HL-60 (cell line): ENCODE data around the gene ATRNL1.

Experiments
- DNase-seq, 2 experiments: peaks; one replicate each; pipeline ENCODE4 v3.0.0-alpha.2; 2010 to 2020; ENCODE audit warnings: low read depth in 1 of 2, low spot score in 1 of 2
- H3K27ac ChIP-seq: fragments of 250-450 bp; sonication (Bioruptor Pico); replicated peaks from 2 replicates; pipeline ENCODE4 v1.5.1; 2020; ENCODE audit warnings: mild to moderate bottlenecking, moderate library complexity
- H3K27me3 ChIP-seq: fragments of 250-450 bp; sonication (Bioruptor Pico); 2 replicates; pipeline ENCODE4 v1.5.1; 2021; ENCODE audit warnings: mild to moderate bottlenecking, moderate library complexity; ENCODE audit not compliant: insufficient read depth, poor library complexity, severe bottlenecking
- H3K4me3 ChIP-seq: replicated peaks from 2 replicates; pipeline ENCODE4 v1.5.1; 2011; ENCODE audit warnings: mild to moderate bottlenecking, control low read depth, low read length; ENCODE audit not compliant: insufficient read depth
- GABPA ChIP-seq: IDR thresholded peaks from 2 replicates; pipeline ENCODE4 v1.6.1; 2012; ENCODE audit warnings: low read depth
- POLR2AphosphoS5 ChIP-seq: IDR thresholded peaks from 2 replicates; pipeline ENCODE4 v1.6.1; 2012; ENCODE audit warnings: low read depth
- SPI1 ChIP-seq: IDR thresholded peaks from 2 replicates; pipeline ENCODE4 v1.6.1; 2012; ENCODE audit warnings: low read depth, mild to moderate bottlenecking, borderline replicate concordance
- TF ChIP-seq, protein P1 (sequence below): IDR thresholded peaks from one replicate; pipeline ENCODE4 v1.5.1; 2011; ENCODE audit warnings: low read length, control low read depth, inconsistent platforms; ENCODE audit not compliant: insufficient read depth
- TF ChIP-seq, protein P2 (sequence below): IDR thresholded peaks from 2 replicates; pipeline ENCODE4 v1.6.1; 2012; ENCODE audit warnings: low read depth; ENCODE audit not compliant: insufficient replicate concordance

Gene ATRNL1

DNA sequence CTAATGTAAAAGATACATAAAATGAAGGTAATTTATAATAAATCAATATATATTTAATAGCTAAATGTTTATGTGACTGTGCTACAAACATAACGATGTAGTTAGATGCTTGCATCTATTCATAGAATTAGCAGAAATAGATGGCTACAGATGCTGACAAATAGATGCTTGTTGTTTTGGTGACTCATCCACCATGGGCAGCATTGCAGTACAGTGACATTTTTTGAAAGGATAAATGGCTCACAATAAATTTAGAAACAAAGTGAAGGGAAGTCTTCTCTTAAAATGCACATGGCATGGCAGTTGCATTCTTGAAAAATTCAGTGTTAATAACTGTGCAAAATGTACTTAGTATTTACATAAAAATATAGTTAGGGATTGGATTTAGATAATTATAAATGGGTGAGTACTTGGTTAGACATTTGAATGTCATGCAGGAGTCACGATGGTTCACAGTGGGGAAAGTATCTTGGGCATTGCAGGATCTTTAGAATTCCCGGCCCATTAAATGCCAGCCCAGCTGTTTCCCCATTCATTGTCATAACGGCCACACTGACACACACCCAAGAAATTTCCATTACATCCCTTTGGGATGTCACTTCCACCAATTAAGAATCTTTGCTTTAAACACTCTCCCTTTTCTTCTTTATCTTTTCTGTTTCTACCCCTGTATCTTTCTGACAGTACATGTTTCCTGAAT is 564.1 kb downstream of the ATRNL1 start:
- Histone ChIP-seq H3K27ac (no peak overlapping the region), H3K4me3 (no peak overlapping the region), H3K27me3 (no peaks in the 10 kb centered on the region)
- no peak for DNase-seq
- TF ChIP-seq, protein P1, sequence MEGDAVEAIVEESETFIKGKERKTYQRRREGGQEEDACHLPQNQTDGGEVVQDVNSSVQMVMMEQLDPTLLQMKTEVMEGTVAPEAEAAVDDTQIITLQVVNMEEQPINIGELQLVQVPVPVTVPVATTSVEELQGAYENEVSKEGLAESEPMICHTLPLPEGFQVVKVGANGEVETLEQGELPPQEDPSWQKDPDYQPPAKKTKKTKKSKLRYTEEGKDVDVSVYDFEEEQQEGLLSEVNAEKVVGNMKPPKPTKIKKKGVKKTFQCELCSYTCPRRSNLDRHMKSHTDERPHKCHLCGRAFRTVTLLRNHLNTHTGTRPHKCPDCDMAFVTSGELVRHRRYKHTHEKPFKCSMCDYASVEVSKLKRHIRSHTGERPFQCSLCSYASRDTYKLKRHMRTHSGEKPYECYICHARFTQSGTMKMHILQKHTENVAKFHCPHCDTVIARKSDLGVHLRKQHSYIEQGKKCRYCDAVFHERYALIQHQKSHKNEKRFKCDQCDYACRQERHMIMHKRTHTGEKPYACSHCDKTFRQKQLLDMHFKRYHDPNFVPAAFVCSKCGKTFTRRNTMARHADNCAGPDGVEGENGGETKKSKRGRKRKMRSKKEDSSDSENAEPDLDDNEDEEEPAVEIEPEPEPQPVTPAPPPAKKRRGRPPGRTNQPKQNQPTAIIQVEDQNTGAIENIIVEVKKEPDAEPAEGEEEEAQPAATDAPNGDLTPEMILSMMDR, result no peak
- TF ChIP-seq POLR2AphosphoS5 (no peak), GABPA (no peak), SPI1 (no peak)
- TF ChIP-seq, protein P2, sequence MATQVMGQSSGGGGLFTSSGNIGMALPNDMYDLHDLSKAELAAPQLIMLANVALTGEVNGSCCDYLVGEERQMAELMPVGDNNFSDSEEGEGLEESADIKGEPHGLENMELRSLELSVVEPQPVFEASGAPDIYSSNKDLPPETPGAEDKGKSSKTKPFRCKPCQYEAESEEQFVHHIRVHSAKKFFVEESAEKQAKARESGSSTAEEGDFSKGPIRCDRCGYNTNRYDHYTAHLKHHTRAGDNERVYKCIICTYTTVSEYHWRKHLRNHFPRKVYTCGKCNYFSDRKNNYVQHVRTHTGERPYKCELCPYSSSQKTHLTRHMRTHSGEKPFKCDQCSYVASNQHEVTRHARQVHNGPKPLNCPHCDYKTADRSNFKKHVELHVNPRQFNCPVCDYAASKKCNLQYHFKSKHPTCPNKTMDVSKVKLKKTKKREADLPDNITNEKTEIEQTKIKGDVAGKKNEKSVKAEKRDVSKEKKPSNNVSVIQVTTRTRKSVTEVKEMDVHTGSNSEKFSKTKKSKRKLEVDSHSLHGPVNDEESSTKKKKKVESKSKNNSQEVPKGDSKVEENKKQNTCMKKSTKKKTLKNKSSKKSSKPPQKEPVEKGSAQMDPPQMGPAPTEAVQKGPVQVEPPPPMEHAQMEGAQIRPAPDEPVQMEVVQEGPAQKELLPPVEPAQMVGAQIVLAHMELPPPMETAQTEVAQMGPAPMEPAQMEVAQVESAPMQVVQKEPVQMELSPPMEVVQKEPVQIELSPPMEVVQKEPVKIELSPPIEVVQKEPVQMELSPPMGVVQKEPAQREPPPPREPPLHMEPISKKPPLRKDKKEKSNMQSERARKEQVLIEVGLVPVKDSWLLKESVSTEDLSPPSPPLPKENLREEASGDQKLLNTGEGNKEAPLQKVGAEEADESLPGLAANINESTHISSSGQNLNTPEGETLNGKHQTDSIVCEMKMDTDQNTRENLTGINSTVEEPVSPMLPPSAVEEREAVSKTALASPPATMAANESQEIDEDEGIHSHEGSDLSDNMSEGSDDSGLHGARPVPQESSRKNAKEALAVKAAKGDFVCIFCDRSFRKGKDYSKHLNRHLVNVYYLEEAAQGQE, result no peak

DNA sequence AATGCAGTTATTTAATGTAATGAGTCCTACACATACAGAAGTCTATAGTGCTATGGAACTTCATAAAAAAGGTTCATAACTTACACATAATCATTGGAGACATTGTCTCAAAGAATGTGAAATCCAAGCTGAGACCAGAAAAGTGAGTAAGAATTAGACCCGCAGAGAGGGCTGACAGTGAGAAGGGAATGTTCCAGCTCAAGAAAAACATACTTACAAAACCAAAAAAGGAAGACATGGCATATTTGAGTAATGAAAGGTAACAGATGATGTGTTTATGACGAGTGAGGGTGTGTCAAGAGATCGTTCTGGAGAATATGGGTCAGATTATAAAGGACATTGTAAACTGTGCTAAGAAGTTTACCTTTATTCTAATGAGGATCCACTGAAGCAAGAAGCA is 566.5 kb downstream of the ATRNL1 start:
- H3K27me3 ChIP-seq, result no peaks in the 10 kb centered on the region
- TF ChIP-seq, protein P1, result no peak
- TF ChIP-seq, protein P2, result no peak
- no peak overlapping the region for H3K4me3 ChIP-seq
- H3K27ac ChIP-seq, result no peak overlapping the region
- no peak for DNase-seq

DNA sequence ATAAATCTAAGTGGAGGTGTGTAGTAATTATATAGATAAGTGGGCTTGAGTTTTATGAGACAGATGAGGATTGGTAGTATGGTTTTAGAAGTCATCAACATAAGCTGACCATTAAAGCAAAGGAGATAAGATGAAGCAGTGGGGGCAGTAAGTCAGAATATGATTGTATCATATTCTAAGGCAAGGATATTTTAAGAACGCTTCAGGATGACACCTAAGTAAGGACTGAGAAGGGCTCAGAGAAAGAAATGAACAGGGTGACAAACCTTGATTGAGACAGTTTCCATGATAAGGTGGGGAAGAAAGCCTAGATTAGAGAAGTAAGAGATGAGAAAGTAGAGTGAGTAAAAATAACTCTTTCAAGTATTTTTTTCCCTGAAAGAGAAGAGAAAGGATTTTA is 567.2 kb downstream of the ATRNL1 start:
- no peak for DNase-seq
- TF ChIP-seq GABPA (no peak), SPI1 (no peak), POLR2AphosphoS5 (no peak)
- TF ChIP-seq, protein P2, result no peak
- TF ChIP-seq, protein P1, result no peak
- H3K27ac ChIP-seq, result no peak overlapping the region

More for the DNA sequence above, 567.2 kb downstream of the ATRNL1 start:
- Histone ChIP-seq H3K4me3 (no peak overlapping the region), H3K27me3 (no peaks in the 10 kb centered on the region)
